Nephron progenitor cell (in vitro differentiated cells): ENCODE data around the gene DFFA.
"Not testable (repeated sequence)": the region's sequence is repeated elsewhere in the genome, so short reads cannot be mapped to it uniquely, and the experiment has no call there.

Experiments used
- DNase-seq: peaks from one replicate; pipeline ENCODE4 v3.0.0; 2021
- H3K27ac Mint-ChIP-seq: 2 replicates; pipeline ENCODE4 v1.8.0; 2021; ENCODE audit warnings: mild to moderate bottlenecking, moderate library complexity, mixed read lengths
- H3K27me3 Mint-ChIP-seq: 2 replicates; pipeline ENCODE4 v1.8.0; 2021; ENCODE audit warnings: mild to moderate bottlenecking, low read depth, mixed read lengths; ENCODE audit not compliant: poor library complexity
- H3K36me3 Mint-ChIP-seq: 2 replicates; pipeline ENCODE4 v1.8.0; 2021; ENCODE audit warnings: low read depth, mixed read lengths
- H3K4me1 Mint-ChIP-seq: 2 replicates; pipeline ENCODE4 v1.8.0; 2021; ENCODE audit warnings: mixed read lengths
- H3K4me3 Mint-ChIP-seq: 2 replicates; pipeline ENCODE4 v1.8.0; 2021; ENCODE audit warnings: mild to moderate bottlenecking, moderate library complexity, mixed read lengths
- H3K9me3 Mint-ChIP-seq: 2 replicates; pipeline ENCODE4 v1.8.0; 2021; ENCODE audit warnings: mild to moderate bottlenecking, moderate library complexity, mixed read lengths
- TF ChIP-seq, protein P1 (sequence below): fragments of 200-600 bp; sonication (generic); IDR thresholded peaks from 2 replicates; pipeline ENCODE4 v1.5.0; 2021; ENCODE audit warnings: antibody characterized with exemption

Gene DFFA

DNA sequence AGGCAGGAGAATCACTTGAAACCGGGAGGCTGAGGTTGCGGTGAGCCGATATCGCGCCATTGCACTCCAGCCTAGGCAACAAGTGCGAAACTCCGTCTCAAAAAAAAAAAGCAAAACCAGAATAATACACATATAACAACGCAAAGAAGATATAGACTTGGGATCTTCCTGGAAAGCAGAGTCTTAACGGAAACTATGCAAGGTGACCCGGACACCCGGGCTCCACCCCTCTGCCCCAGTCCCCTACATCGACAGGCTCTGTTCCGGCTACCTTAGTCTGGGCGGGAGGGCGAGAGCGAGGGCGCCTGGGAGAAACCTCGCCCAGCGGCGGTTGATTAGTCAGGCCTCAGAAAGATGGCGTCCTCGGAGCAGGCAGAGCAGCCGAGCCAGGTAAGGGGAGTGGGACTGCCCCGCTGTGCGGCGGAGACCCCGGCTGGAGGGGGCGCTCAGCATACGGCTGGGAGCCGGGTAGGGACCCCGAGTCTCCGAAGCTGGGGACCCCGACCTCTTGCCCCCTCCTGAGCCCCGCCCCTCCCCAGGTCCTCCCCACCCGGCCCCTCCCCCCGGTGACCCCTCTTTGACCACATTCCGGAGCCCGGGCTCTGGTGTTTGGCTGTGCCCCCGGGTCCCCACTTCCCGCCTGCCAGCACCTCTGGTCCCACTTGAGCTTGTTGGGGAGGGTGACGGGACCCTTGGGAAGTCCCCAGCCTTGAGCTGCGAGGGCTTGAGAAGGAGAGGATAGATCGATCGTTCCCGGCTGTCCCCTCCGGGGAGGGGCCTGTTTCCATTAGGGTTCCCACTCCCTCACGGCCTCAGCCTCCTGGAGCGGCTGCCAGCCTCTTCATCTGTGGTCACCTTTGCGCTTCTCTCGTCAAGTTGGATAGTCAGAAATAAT, 2.5 kb upstream of the DFFA start, which contains the start of gene PEX14:
TSS of gene PEX14 (plus strand) at position 338 of the 895 bp plus-strand sequence. CDS start at position 355, 17 bp downstream.
- H3K27me3 Mint-ChIP-seq, result no peaks in the 10 kb centered on the region
- peak within 1 kb of the TSS; percentile 93 for H3K4me3 Mint-ChIP-seq
- no peaks in the 10 kb centered on the region for H3K9me3 Mint-ChIP-seq
- H3K27ac Mint-ChIP-seq, result peak within 1 kb of the TSS; percentile 91
- H3K36me3 Mint-ChIP-seq, result peaks cover 5% of the 10 kb centered on the region
- H3K4me1 Mint-ChIP-seq, result peaks cover 42% of the 10 kb centered on the region
- TF ChIP-seq, protein P1, sequence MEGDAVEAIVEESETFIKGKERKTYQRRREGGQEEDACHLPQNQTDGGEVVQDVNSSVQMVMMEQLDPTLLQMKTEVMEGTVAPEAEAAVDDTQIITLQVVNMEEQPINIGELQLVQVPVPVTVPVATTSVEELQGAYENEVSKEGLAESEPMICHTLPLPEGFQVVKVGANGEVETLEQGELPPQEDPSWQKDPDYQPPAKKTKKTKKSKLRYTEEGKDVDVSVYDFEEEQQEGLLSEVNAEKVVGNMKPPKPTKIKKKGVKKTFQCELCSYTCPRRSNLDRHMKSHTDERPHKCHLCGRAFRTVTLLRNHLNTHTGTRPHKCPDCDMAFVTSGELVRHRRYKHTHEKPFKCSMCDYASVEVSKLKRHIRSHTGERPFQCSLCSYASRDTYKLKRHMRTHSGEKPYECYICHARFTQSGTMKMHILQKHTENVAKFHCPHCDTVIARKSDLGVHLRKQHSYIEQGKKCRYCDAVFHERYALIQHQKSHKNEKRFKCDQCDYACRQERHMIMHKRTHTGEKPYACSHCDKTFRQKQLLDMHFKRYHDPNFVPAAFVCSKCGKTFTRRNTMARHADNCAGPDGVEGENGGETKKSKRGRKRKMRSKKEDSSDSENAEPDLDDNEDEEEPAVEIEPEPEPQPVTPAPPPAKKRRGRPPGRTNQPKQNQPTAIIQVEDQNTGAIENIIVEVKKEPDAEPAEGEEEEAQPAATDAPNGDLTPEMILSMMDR, result no peak
- peak; percentile 84 for DNase-seq

DNA sequence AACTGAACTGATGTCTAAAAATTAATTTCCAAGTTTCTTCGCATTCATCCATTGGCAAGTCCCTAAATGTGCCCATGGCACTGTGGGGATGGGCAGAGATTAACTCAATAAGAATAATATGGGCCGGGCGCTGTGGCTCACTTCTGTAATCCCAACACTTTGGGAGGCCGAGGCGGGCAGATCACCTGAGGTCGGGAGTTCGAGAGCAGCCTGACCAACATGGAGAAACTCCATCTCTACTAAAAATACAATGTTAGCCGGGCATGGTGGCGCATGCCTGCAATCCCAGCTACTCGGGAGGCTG, 1.9 kb upstream of the DFFA start:
- H3K27ac Mint-ChIP-seq, H3K27me3 Mint-ChIP-seq, DNase-seq, H3K36me3 Mint-ChIP-seq, H3K9me3 Mint-ChIP-seq: not testable (repeated sequence)
- H3K4me1 Mint-ChIP-seq, result peaks cover 42% of the 10 kb centered on the region
- peak overlapping the region; percentile 93 for H3K4me3 Mint-ChIP-seq

DNA sequence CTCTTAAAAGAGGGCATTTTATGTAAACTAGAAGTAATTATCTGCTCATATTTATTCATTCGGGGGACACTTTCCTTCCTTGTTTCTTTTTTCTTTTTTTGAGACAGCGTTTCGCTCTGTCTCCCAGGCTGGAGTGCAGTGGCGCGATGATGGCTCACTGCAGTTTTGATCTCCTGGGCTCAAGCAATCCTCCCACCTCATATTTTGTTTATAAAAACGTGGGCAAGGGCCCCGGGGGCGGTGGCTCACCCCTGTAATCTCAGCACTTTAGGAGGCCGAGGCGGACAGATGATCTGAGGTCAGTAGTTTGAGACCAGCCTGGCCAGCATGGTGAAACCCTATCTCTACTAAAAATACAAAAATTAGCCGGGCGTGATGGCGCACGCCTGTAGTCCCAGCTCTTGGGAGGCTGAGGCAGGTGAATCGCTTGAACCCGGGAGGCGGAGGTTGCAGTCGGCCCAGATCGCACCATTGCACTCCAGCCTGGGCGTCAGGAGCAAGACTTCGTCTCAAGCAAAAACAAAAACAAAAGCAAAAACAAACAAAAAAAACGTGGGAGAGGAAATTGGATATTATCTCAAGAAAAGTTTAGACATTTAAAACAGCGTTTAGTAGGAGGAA, 926 bp upstream of the DFFA start:
- peak overlapping the region; percentile 95 for H3K4me3 Mint-ChIP-seq
- H3K27ac Mint-ChIP-seq, result peak overlapping the region; percentile 66
- H3K36me3 Mint-ChIP-seq, result peaks cover 10% of the 10 kb centered on the region
- DNase-seq, result no peak
- H3K9me3 Mint-ChIP-seq, result no peaks in the 10 kb centered on the region
- TF ChIP-seq, protein P1, result no peak
- H3K4me1 Mint-ChIP-seq, result peaks cover 42% of the 10 kb centered on the region
- no peaks in the 10 kb centered on the region for H3K27me3 Mint-ChIP-seq

DNA sequence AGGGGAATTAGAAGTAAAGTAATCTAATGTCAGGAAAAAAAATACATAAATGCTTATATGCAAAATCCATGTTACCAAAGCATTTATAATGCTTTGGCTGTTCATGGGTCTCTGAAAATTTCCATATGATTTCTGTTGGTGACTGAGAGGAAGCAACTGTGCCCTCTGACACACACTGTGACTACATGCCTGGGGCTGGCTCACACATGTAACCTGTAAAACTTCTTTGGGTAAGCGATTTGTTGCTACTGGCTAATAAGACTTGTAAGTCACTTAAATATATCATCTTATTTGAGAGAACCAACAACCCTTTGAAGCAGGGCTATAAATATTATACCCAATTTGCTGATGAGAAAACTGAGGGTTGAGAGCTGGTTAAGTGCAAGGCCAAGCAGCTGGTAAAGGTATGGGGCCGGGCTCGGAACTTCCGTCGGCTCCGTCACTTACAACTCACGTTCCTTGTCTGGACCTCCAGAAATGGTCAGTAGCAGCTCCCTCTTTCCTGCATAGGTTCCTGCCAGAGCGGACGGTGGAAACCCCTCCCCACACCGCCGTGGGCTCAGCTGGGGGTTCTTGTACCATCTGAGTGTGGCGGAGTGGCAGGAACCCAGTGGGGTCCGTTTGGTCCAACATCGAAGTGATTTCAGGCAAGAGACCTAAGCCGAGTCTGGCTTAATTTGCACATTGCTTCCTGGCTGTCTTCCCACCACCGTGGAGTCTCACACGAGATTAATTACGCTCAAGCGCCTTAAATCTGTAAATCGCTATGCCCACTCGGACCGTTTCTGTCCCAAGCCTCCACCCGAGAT, 714 bp downstream of the DFFA start:
- DNase-seq, result peak; percentile 26
- Mint-ChIP-seq H3K9me3 (no peaks in the 10 kb centered on the region), H3K4me1 (peaks cover 41% of the 10 kb centered on the region), H3K27me3 (no peaks in the 10 kb centered on the region), H3K36me3 (peaks cover 22% of the 10 kb centered on the region), H3K27ac (peak overlapping the region; percentile 98), H3K4me3 (peak overlapping the region; percentile 95)
- TF ChIP-seq, protein P1, result no peak

DNA sequence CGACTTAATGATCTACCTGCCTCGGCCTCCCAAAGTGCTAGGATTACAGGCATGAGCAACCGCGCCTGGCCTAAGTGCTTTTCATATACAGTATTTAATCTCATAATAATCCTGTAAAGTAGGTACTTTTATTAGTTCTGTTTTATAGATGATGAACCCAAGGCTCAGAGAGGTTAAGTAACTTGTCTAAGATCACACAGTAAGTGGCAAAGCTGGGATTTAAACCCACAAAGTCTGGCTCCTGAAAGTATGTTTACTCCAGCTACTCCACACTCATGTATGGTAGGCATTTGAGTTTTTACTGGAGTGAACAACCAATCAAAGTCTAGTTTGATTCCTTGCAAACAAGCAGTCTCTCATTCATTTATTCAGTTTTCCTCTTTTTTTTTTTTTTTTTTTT, 2.3 kb downstream of the DFFA start:
- Mint-ChIP-seq H3K4me3 (no peak overlapping the region), H3K4me1 (peaks cover 29% of the 10 kb centered on the region), H3K36me3 (peaks cover 26% of the 10 kb centered on the region), H3K9me3 (no peaks in the 10 kb centered on the region), H3K27me3 (no peaks in the 10 kb centered on the region), H3K27ac (no peak overlapping the region)
- TF ChIP-seq, protein P1, result no peak
- no peak for DNase-seq

DNA sequence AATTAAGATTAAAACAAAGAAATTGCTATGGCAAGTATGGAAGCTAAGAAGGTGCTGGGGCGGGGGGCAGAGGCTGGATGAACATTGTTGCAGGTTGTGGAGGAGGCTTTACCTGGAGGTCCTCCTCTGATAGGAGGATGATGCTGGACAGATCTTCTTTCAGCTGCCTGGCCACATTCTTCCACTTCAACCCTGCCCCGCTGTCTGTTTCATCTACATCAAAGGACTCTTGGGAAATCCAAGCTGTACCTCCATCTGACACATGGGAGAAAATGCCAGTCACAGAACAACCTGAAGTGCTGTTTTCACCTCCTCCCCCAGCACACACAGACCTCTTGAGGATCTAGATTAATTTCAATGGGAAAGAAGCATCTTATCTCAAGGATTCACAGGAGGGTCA, 5.3 kb downstream of the DFFA start:
- Mint-ChIP-seq H3K4me1 (peaks cover 5% of the 10 kb centered on the region), H3K4me3 (no peak overlapping the region), H3K9me3 (no peaks in the 10 kb centered on the region), H3K27ac (peak overlapping the region; percentile 27), H3K27me3 (no peaks in the 10 kb centered on the region), H3K36me3 (peaks cover 44% of the 10 kb centered on the region)
- TF ChIP-seq, protein P1, result no peak
- no peak for DNase-seq
